HepG2 (cell line): ENCODE results near the gene SCAMP3. TPM values are rescaled to one million over a fixed set of nuclear protein-coding genes. Genes with fewer than 3 reads are reported as not detected.
A peak's percentile ranks its signal among the peaks of the same experiment; 100 is the strongest.

Source experiments
- DBP ChIP-seq: sonication (generic); formaldehyde crosslinking; IDR thresholded peaks from 2 replicates; pipeline ENCODE4 v1.4.0; 2020; ENCODE audit warnings: missing genetic modification reagents; ENCODE audit errors: not compliant biosample characterization
- FOXC1 ChIP-seq: sonication (generic); formaldehyde crosslinking; IDR thresholded peaks from 2 replicates; pipeline ENCODE4 v1.8.0; 2022; ENCODE audit warnings: mild to moderate bottlenecking, missing genetic modification reagents, borderline replicate concordance
- FOXP1 ChIP-seq, 2 experiments: fragments of 450-650 bp in 1 of 2; IDR thresholded peaks; 2 replicates each; pipeline ENCODE4 v1.6.1; 2017 to 2018; ENCODE audit warnings: antibody characterized with exemption in 1 of 2
- HNRNPLL ChIP-seq: fragments of 200-400 bp; formaldehyde crosslinking; IDR thresholded peaks from 2 replicates; pipeline ENCODE4 v1.6.1; 2017; ENCODE audit warnings: mild to moderate bottlenecking, low read depth, low read length; ENCODE audit not compliant: poor library complexity, severe bottlenecking
- IRX3 ChIP-seq: sonication (generic); formaldehyde crosslinking; IDR thresholded peaks from 2 replicates; pipeline ENCODE4 v1.8.1; 2023; ENCODE audit warnings: mild to moderate bottlenecking, low read depth, missing genetic modification reagents, borderline replicate concordance
- MED13 ChIP-seq: sonication (generic); formaldehyde crosslinking; IDR thresholded peaks from 2 replicates; pipeline ENCODE4 v1.5.0; 2020; ENCODE audit warnings: missing genetic modification reagents
- MEIS1 ChIP-seq: sonication (generic); formaldehyde crosslinking; IDR thresholded peaks from 2 replicates; pipeline ENCODE4 v1.9.0; 2021; ENCODE audit warnings: mild to moderate bottlenecking, missing genetic modification reagents, moderate library complexity, borderline replicate concordance
- NFKBIZ ChIP-seq: IDR thresholded peaks from 2 replicates; pipeline ENCODE4 v1.6.1; 2018; ENCODE audit warnings: missing genetic modification reagents, missing compliant biosample characterization
- POGK ChIP-seq: sonication (generic); formaldehyde crosslinking; conservative IDR thresholded peaks from 2 replicates; pipeline ENCODE4 v1.8.0; 2022; ENCODE audit warnings: mild to moderate bottlenecking, moderate library complexity, missing genetic modification reagents
- PRDM4 ChIP-seq: sonication (generic); formaldehyde crosslinking; IDR thresholded peaks from 2 replicates; pipeline ENCODE4 v1.9.0; 2021; ENCODE audit warnings: missing genetic modification reagents, borderline replicate concordance
- SIN3B ChIP-seq: fragments of 150-350 bp; IDR thresholded peaks from 2 replicates; pipeline ENCODE4 v1.6.1; 2014; ENCODE audit warnings: low read length
- SRSF1 ChIP-seq: fragments of 200-400 bp; formaldehyde crosslinking; optimal IDR thresholded peaks from 2 replicates; pipeline ENCODE3; 2017; ENCODE audit warnings: mild to moderate bottlenecking, low read depth, low read length, moderate library complexity
- SUZ12 ChIP-seq: fragments of 150-350 bp; IDR thresholded peaks from 2 replicates; pipeline ENCODE4 v1.6.1; 2014; ENCODE audit warnings: low read depth, low read length
- ZNF546 ChIP-seq: sonication (generic); formaldehyde crosslinking; conservative IDR thresholded peaks from 2 replicates; pipeline ENCODE4 v1.8.1; 2023; ENCODE audit warnings: mild to moderate bottlenecking, missing genetic modification reagents
- ZNF704 ChIP-seq: sonication (generic); formaldehyde crosslinking; IDR thresholded peaks from 2 replicates; pipeline ENCODE4 v1.8.1; 2023; ENCODE audit warnings: mild to moderate bottlenecking, inconsistent platforms, moderate library complexity, missing genetic modification reagents, borderline replicate concordance
- ZNF850 ChIP-seq: sonication (generic); formaldehyde crosslinking; conservative IDR thresholded peaks from 2 replicates; pipeline ENCODE4 v1.9.0; 2021; ENCODE audit warnings: mild to moderate bottlenecking, missing genetic modification reagents
- polyA plus RNA-seq, 8 experiments: library from polyadenylated mRNA; depleted of rRNA in 3 of 8; stranded (reverse) in 7 of 8; unstranded in 1 of 8; fragments of >200 nt; fragmentation: Illumina TruSeq in 4 of 8; extraction: Trizol in 4 of 8; gene quantifications; 2 replicates each; pipeline versions ENCODE4 v1.2.1 to v1.2.3, GENCODE V29; 2011 to 2016; ENCODE audit warnings: low read depth in 4 of 8, missing spikeins in 1 of 8, mixed read lengths in 1 of 8; ENCODE audit not compliant: insufficient read depth in 1 of 8
- total RNA-seq, 5 experiments: library from RNA; depleted of rRNA; stranded (reverse); fragments of >200 nt; fragmentation: Illumina TruSeq; extraction: Trizol; gene quantifications; 2 replicates each; pipeline ENCODE4 v1.2.3, GENCODE V29; 2016; ENCODE audit warnings: low read depth in 1 of 5
- TF ChIP-seq, protein P1 (sequence below): sonication (generic); formaldehyde crosslinking; conservative IDR thresholded peaks from 2 replicates; pipeline ENCODE4 v1.8.0; 2022; ENCODE audit warnings: low read depth, missing genetic modification reagents
- TF ChIP-seq, protein P2 (sequence below): sonication (generic); IDR thresholded peaks from 2 replicates; pipeline ENCODE4 v1.6.1; 2016; ENCODE audit warnings: low read depth, borderline replicate concordance

SCAMP3 gene
- total and polyA plus RNA-seq, 2 of the 13 experiments (the other 11 are each of a cell fraction or from before 2014, with no cell fraction given), result 46.8 to 83.3 TPM

- TF ChIP-seq ZNF850 (CRISPR knock-in tag), result no peak
- TF ChIP-seq SUZ12, result peak; percentile 65
- no peak for TF ChIP-seq DBP (CRISPR knock-in tag)
- TF ChIP-seq PRDM4 (CRISPR knock-in tag), result no peak
- 0 out of 2 replicates have a peak, but pooled peaks have one; percentile 70 for TF ChIP-seq MEIS1 (CRISPR knock-in tag)
- peak; percentile 56 for TF ChIP-seq POGK (CRISPR knock-in tag)
- TF ChIP-seq HNRNPLL, result peak; percentile 59
- TF ChIP-seq IRX3 (CRISPR knock-in tag), result no peak
- peak; percentile 40; the same call in 1 of the 2 replicates for TF ChIP-seq FOXC1
- TF ChIP-seq, protein P1, sequence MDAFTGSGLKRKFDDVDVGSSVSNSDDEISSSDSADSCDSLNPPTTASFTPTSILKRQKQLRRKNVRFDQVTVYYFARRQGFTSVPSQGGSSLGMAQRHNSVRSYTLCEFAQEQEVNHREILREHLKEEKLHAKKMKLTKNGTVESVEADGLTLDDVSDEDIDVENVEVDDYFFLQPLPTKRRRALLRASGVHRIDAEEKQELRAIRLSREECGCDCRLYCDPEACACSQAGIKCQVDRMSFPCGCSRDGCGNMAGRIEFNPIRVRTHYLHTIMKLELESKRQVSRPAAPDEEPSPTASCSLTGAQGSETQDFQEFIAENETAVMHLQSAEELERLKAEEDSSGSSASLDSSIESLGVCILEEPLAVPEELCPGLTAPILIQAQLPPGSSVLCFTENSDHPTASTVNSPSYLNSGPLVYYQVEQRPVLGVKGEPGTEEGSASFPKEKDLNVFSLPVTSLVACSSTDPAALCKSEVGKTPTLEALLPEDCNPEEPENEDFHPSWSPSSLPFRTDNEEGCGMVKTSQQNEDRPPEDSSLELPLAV (CRISPR knock-in tag), result no peak
- no peak for TF ChIP-seq FOXP1 (IDR thresholded peaks at IDR 0.05)
- peak; percentile 24; the same call in 1 of the 2 replicates for TF ChIP-seq FOXP1 (CRISPR knock-in tag; IDR thresholded peaks at IDR 0.05)
- 0 out of 2 replicates have a peak, but pooled peaks have one; percentile 23 for TF ChIP-seq NFKBIZ (CRISPR knock-in tag)
- peak; percentile 37; the same call in 1 of the 2 replicates for TF ChIP-seq SIN3B
- TF ChIP-seq ZNF704 (CRISPR knock-in tag), result no peak
- TF ChIP-seq ZNF546, result no peak
- TF ChIP-seq SRSF1, result no peak
- TF ChIP-seq, protein P2, sequence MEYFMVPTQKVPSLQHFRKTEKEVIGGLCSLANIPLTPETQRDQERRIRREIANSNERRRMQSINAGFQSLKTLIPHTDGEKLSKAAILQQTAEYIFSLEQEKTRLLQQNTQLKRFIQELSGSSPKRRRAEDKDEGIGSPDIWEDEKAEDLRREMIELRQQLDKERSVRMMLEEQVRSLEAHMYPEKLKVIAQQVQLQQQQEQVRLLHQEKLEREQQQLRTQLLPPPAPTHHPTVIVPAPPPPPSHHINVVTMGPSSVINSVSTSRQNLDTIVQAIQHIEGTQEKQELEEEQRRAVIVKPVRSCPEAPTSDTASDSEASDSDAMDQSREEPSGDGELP, result peak; percentile 79; the same call in 1 of the 2 replicates
- no peak; the same call in 1 of the 2 replicates for TF ChIP-seq MED13 (CRISPR knock-in tag)
Measured at GRCh38 chr1:155308493-155309422, 46.6 kb upstream of the SCAMP3 start, which contains the start of gene FDPS (continued).
